SK-N-SH treated with all-trans-retinoic acid at 6 μM for 48 hours (cell line): ENCODE data around the gene CYP27C1.
"Not testable (repeated sequence)": the region's sequence is repeated elsewhere in the genome, so short reads cannot be mapped to it uniquely, and the experiment has no call there.

ENCODE experiments used
- ATAC-seq: fragments of 200-7000 bp; cut with Tn5 transposase; 3 replicates; pipeline ENCODE4 v1.9.1; 2020; ENCODE audit warnings: mild to moderate bottlenecking, moderate library complexity
- ARNTL ChIP-seq: fragments of 450-650 bp; formaldehyde crosslinking; IDR thresholded peaks from 2 replicates; pipeline ENCODE4 v1.5.0; 2020; ENCODE audit warnings: low read depth, mild to moderate bottlenecking, moderate library complexity, borderline replicate concordance
- BACH2 ChIP-seq: fragments of 250-450 bp; sonication (Bioruptor Pico); IDR thresholded peaks from 2 replicates; pipeline ENCODE4 v1.9.0; 2021; ENCODE audit warnings: mild to moderate bottlenecking, borderline replicate concordance
- CREB5 ChIP-seq: fragments of 250-450 bp; sonication (Bioruptor Pico); IDR thresholded peaks from 2 replicates; pipeline ENCODE4 v1.5.1; 2020; ENCODE audit warnings: low read depth, mild to moderate bottlenecking, moderate library complexity
- CSDC2 ChIP-seq: fragments of 250-450 bp; sonication (Bioruptor Pico); IDR thresholded peaks from 2 replicates; pipeline ENCODE4 v1.5.0; 2020; ENCODE audit warnings: mild to moderate bottlenecking, moderate library complexity
- CSRNP3 ChIP-seq: fragments of 250-450 bp; sonication (Bioruptor Pico); IDR thresholded peaks from 2 replicates; pipeline ENCODE4 v1.5.1; 2021; ENCODE audit warnings: mild to moderate bottlenecking, moderate library complexity
- ESRRG ChIP-seq: fragments of 250-450 bp; sonication (Bioruptor Pico); IDR thresholded peaks from 2 replicates; pipeline ENCODE4 v1.6.1; 2021; ENCODE audit warnings: mild to moderate bottlenecking
- GLIS3 ChIP-seq: fragments of 250-450 bp; sonication (Bioruptor Pico); IDR thresholded peaks from 2 replicates; pipeline ENCODE4 v1.5.0; 2020; ENCODE audit warnings: mild to moderate bottlenecking, moderate library complexity
- ISL1 ChIP-seq: fragments of 250-450 bp; sonication (Bioruptor Pico); IDR thresholded peaks from 2 replicates; pipeline ENCODE4 v2.1.2; 2022; ENCODE audit warnings: mild to moderate bottlenecking, moderate library complexity
- OSR1 ChIP-seq: fragments of 250-450 bp; sonication (Bioruptor Pico); IDR thresholded peaks from 2 replicates; pipeline ENCODE4 v1.8.0; 2022; ENCODE audit warnings: moderate library complexity, mild to moderate bottlenecking, inconsistent platforms
- PATZ1 ChIP-seq: fragments of 250-450 bp; sonication (Bioruptor Pico); IDR thresholded peaks from 2 replicates; pipeline ENCODE4 v1.8.0; 2020; ENCODE audit warnings: mild to moderate bottlenecking, moderate library complexity, borderline replicate concordance
- POU6F1 ChIP-seq: fragments of 250-450 bp; sonication (Bioruptor Pico); IDR thresholded peaks from 2 replicates; pipeline ENCODE4 v1.8.0; 2021; ENCODE audit warnings: low read depth, mild to moderate bottlenecking, moderate library complexity, borderline replicate concordance
- RARB ChIP-seq: fragments of 250-450 bp; sonication (Bioruptor Pico); IDR thresholded peaks from 2 replicates; pipeline ENCODE4 v1.8.0; 2021; ENCODE audit warnings: mild to moderate bottlenecking, moderate library complexity
- TCF4 ChIP-seq: fragments of 250-450 bp; sonication (Bioruptor Pico); IDR thresholded peaks from 2 replicates; pipeline ENCODE4 v1.8.0; 2021; ENCODE audit warnings: mild to moderate bottlenecking, moderate library complexity, borderline replicate concordance
- TOX ChIP-seq: fragments of 250-450 bp; sonication (Bioruptor Pico); IDR thresholded peaks from 2 replicates; pipeline ENCODE4 v1.8.0; 2021; ENCODE audit warnings: mild to moderate bottlenecking, moderate library complexity, borderline replicate concordance
- ZFP3 ChIP-seq: fragments of 250-450 bp; sonication (Bioruptor Pico); IDR thresholded peaks from 2 replicates; pipeline ENCODE4 v1.5.0; 2020; ENCODE audit warnings: mild to moderate bottlenecking, moderate library complexity
- ZFP30 ChIP-seq: fragments of 450-650 bp; formaldehyde crosslinking; IDR thresholded peaks from 2 replicates; pipeline ENCODE4 v1.5.0; 2022; ENCODE audit warnings: mild to moderate bottlenecking, moderate library complexity
- ZNF565 ChIP-seq: fragments of 450-650 bp; formaldehyde crosslinking; conservative IDR thresholded peaks from 2 replicates; pipeline ENCODE4 v1.5.0; 2020; ENCODE audit warnings: low read depth, mild to moderate bottlenecking, moderate library complexity
- ZNF70 ChIP-seq: fragments of 450-650 bp; formaldehyde crosslinking; IDR thresholded peaks from 2 replicates; pipeline ENCODE4 v1.5.0; 2020; ENCODE audit warnings: mild to moderate bottlenecking, moderate library complexity
- ZNF8 ChIP-seq: fragments of 450-650 bp; formaldehyde crosslinking; IDR thresholded peaks from 2 replicates; pipeline ENCODE4 v1.5.0; 2020; ENCODE audit warnings: mild to moderate bottlenecking, moderate library complexity

The CYP27C1 gene

GRCh38 chr2:127231130-127231865 lies 11.2 kb upstream of the CYP27C1 start:
- ATAC-seq = no peak

GRCh38 chr2:127229555-127229954 lies 9.5 kb upstream of the CYP27C1 start:
- no peak for TF ChIP-seq ZNF8 (CRISPR knock-in tag)
- TF ChIP-seq ESRRG (CRISPR knock-in tag) = no peak
- no peak for TF ChIP-seq TCF4 (CRISPR knock-in tag)
- TF ChIP-seq TOX (CRISPR knock-in tag) = no peak
- no peak for TF ChIP-seq PATZ1 (CRISPR knock-in tag)
- TF ChIP-seq POU6F1 (CRISPR knock-in tag) = no peak
- TF ChIP-seq ZNF70 = no peak
- TF ChIP-seq RARB (CRISPR knock-in tag) = no peak
- no peak for TF ChIP-seq ARNTL
- no peak for TF ChIP-seq ZFP3 (CRISPR knock-in tag)
- no peak for ATAC-seq

More at GRCh38 chr2:127231130-127231865, 11.2 kb upstream of the CYP27C1 start:
- TF ChIP-seq POU6F1 (CRISPR knock-in tag) = no peak
- TF ChIP-seq CSDC2 (CRISPR knock-in tag) = no peak
- no peak for TF ChIP-seq RARB (CRISPR knock-in tag)
- no peak for TF ChIP-seq BACH2 (CRISPR knock-in tag)

GRCh38 chr2:127228102-127228501 lies 8.0 kb upstream of the CYP27C1 start:
- TF ChIP-seq GLIS3 (no peak), ZFP30 (CRISPR knock-in tag) (no peak), ZNF565 (CRISPR knock-in tag) (no peak), ARNTL (no peak), CSRNP3 (CRISPR knock-in tag) (no peak), ISL1 (CRISPR knock-in tag) (no peak)
- TF ChIP-seq, all 23 proteins: peak for 0
- no peak for ATAC-seq

- not testable (repeated sequence) for ATAC-seq
Observed at GRCh38 chr2:127227264-127227660, 7.2 kb upstream of the CYP27C1 start.

- ATAC-seq = peak; percentile 21; the same call in 2 of the 3 replicates
- TF ChIP-seq CREB5 (CRISPR knock-in tag) (no peak), ZNF8 (CRISPR knock-in tag) (no peak), TCF4 (CRISPR knock-in tag) (no peak), RARB (CRISPR knock-in tag) (no peak), BACH2 (CRISPR knock-in tag) (no peak), CSRNP3 (CRISPR knock-in tag) (no peak), CSDC2 (CRISPR knock-in tag) (no peak), ZNF70 (no peak), ZFP30 (CRISPR knock-in tag) (no peak), GLIS3 (no peak), TOX (CRISPR knock-in tag) (no peak), ZFP3 (CRISPR knock-in tag) (no peak), OSR1 (CRISPR knock-in tag) (no peak)
Observed at GRCh38 chr2:127226520-127227263, 6.6 kb upstream of the CYP27C1 start.
